ENCODE data around the gene MNX1. TPM values are rescaled to one million over a fixed set of nuclear protein-coding genes. Genes with fewer than 3 reads are reported as not detected.

The MNX1 gene
- total and polyA plus RNA-seq, 10 of the 15 experiments (the other 5 are each of a cell fraction or from before 2014, with no cell fraction given): 0.22 to 2.7 (median 1.3) TPM; not detected in 1

DNA sequence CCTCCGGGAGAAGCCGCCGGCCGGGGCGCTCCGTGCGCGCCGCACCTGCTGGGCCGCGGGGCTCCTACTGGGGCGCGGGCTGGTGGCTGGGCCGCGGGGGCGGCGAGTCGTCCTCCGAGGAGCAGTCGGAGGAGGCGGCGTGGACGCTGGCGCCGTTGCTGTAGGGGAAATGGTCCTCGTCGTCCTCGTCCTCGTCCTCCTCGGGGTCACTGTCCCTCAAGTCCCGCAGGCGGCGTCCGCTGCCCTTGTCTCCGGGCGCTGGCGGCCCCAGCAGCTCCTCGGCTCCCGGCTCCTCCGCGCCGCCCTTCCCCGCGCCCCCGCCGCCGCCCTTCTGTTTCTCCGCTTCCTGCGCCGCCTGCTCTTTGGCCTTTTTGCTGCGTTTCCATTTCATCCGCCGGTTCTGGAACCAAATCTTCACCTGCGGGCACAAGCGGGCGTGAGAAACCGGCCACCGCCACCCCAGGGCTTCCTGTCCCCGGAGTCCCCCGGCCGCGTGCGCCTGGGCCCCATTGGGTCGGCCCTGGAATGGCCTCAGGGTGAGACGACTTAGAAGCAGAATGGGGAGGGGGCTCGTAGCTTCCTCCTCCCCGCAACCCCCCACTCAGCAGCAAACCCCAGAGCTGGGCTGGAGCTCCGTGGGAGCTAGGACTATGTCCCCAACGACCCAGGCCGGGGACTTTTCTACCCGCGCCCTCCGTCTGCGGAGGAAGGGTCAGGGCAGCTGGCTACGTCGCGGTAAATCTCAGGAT, 4.8 kb downstream of the MNX1 start:
- no peak for TF ChIP-seq MEF2B (IDR thresholded peaks at IDR 0.05; ENCODE audit: partially characterized antibody, poor library complexity, severe bottlenecking)
- TF ChIP-seq ESRRA (IDR thresholded peaks at IDR 0.05; ENCODE audit: low read length): no peak
- TF ChIP-seq, protein P1, sequence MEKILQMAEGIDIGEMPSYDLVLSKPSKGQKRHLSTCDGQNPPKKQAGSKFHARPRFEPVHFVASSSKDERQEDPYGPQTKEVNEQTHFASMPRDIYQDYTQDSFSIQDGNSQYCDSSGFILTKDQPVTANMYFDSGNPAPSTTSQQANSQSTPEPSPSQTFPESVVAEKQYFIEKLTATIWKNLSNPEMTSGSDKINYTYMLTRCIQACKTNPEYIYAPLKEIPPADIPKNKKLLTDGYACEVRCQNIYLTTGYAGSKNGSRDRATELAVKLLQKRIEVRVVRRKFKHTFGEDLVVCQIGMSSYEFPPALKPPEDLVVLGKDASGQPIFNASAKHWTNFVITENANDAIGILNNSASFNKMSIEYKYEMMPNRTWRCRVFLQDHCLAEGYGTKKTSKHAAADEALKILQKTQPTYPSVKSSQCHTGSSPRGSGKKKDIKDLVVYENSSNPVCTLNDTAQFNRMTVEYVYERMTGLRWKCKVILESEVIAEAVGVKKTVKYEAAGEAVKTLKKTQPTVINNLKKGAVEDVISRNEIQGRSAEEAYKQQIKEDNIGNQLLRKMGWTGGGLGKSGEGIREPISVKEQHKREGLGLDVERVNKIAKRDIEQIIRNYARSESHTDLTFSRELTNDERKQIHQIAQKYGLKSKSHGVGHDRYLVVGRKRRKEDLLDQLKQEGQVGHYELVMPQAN (conservative IDR thresholded peaks at IDR 0.05): no peak
- no peak for TF ChIP-seq TCF12 (IDR thresholded peaks at IDR 0.05; ENCODE audit: low read depth, low read length)
- TF ChIP-seq HDAC2 (IDR thresholded peaks at IDR 0.05): no peak
- TF ChIP-seq GATAD2B (conservative IDR thresholded peaks at IDR 0.05; ENCODE audit: low read depth): no peak
- TF ChIP-seq, protein P2, sequence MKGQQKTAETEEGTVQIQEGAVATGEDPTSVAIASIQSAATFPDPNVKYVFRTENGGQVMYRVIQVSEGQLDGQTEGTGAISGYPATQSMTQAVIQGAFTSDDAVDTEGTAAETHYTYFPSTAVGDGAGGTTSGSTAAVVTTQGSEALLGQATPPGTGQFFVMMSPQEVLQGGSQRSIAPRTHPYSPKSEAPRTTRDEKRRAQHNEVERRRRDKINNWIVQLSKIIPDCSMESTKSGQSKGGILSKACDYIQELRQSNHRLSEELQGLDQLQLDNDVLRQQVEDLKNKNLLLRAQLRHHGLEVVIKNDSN (IDR thresholded peaks at IDR 0.05; ENCODE audit: borderline replicate concordance, extremely low read length, insufficient read depth, low read depth, low read length): no peak
- TF ChIP-seq RFX5 (IDR thresholded peaks at IDR 0.05; ENCODE audit: low read depth, low read length): no peak
- TF ChIP-seq CHD4 (IDR thresholded peaks at IDR 0.05): no peak
- TF ChIP-seq, protein P3, sequence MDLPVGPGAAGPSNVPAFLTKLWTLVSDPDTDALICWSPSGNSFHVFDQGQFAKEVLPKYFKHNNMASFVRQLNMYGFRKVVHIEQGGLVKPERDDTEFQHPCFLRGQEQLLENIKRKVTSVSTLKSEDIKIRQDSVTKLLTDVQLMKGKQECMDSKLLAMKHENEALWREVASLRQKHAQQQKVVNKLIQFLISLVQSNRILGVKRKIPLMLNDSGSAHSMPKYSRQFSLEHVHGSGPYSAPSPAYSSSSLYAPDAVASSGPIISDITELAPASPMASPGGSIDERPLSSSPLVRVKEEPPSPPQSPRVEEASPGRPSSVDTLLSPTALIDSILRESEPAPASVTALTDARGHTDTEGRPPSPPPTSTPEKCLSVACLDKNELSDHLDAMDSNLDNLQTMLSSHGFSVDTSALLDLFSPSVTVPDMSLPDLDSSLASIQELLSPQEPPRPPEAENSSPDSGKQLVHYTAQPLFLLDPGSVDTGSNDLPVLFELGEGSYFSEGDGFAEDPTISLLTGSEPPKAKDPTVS (IDR thresholded peaks at IDR 0.05; ENCODE audit: low read depth, low read length): no peak
- no peak for TF ChIP-seq POLR2AphosphoS2 (IDR thresholded peaks at IDR 0.05; ENCODE audit: low read depth, low read length)
- TF ChIP-seq NFIC (IDR thresholded peaks at IDR 0.05; ENCODE audit: low read depth, low read length): no peak
- no peak for TF ChIP-seq TAF1 (IDR thresholded peaks at IDR 0.05; ENCODE audit: borderline replicate concordance, low read depth, low read length)
- TF ChIP-seq, protein P4, sequence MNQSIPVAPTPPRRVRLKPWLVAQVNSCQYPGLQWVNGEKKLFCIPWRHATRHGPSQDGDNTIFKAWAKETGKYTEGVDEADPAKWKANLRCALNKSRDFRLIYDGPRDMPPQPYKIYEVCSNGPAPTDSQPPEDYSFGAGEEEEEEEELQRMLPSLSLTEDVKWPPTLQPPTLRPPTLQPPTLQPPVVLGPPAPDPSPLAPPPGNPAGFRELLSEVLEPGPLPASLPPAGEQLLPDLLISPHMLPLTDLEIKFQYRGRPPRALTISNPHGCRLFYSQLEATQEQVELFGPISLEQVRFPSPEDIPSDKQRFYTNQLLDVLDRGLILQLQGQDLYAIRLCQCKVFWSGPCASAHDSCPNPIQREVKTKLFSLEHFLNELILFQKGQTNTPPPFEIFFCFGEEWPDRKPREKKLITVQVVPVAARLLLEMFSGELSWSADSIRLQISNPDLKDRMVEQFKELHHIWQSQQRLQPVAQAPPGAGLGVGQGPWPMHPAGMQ (IDR thresholded peaks at IDR 0.05; ENCODE audit: borderline replicate concordance): no peak
- TF ChIP-seq RUNX3 (IDR thresholded peaks at IDR 0.05; ENCODE audit: low read length): no peak
- TF ChIP-seq NRF1 (conservative IDR thresholded peaks at IDR 0.05; ENCODE audit: low read depth, low read length): no peak
- no peak for TF ChIP-seq ZSCAN29 (IDR thresholded peaks at IDR 0.05)
- no peak for TF ChIP-seq SP1 (IDR thresholded peaks at IDR 0.05; ENCODE audit: low read depth, low read length)
- no peak for TF ChIP-seq IKZF1 (conservative IDR thresholded peaks at IDR 0.05)
- H3K27me3 ChIP-seq (replicated peaks in 1 of 2; ENCODE audit: control insufficient read depth in 2 of 2, insufficient read depth in 2 of 2, low read length in 1 of 2): peaks cover 0 to 35% of the 10 kb centered on the region in 2 experiments; a peak in 3 of 4 replicates
- no peak overlapping the region for H3K4me3 ChIP-seq
- in situ Hi-C loops (cut with MboI): no loop called here
- no peak for ATAC-seq
- no peaks in the 10 kb centered on the region for H3K4me1 ChIP-seq (ENCODE audit: control insufficient read depth, insufficient read depth, low read length)
- POLR2A ChIA-PET: no interaction called here
- CTCF ChIA-PET: no interaction called here
- SMC1A ChIA-PET (ENCODE audit: uncharacterized antibody, unreplicated experiment): no interaction called here
- intact Hi-C loops (cut with micrococcal nuclease; ENCODE audit: unreplicated experiment): no loop called here
- BruUV-seq (replicated peaks): no TSS peak
- no peak overlapping the region for H3K27ac ChIP-seq (ENCODE audit: control insufficient read depth, insufficient read depth)
- no peak overlapping the region for H3K9ac ChIP-seq (ENCODE audit: control insufficient read depth, insufficient read depth, low read length)
- no peak overlapping the region for H3K4me2 ChIP-seq (ENCODE audit: control insufficient read depth, insufficient read depth)
- RAD21 ChIA-PET (ENCODE audit: unreplicated experiment): no interaction called here
- H3K36me3 ChIP-seq (ENCODE audit: control insufficient read depth in 2 of 2, insufficient read depth in 2 of 2, low read length in 1 of 2): no peaks in the 10 kb centered on the region; a peak in 1 of 4 replicates
- no peak for DNase-seq (ENCODE audit: low read depth, low spot score)
- no peaks in the 10 kb centered on the region for H4K20me1 ChIP-seq (ENCODE audit: control insufficient read depth, insufficient read depth)
- no peaks in the 10 kb centered on the region; the same call in 2 of the 3 replicates for H3K9me3 ChIP-seq (replicated peaks; ENCODE audit: control insufficient read depth, insufficient read depth, low read length)
- no peaks in the 10 kb centered on the region for H3K79me2 ChIP-seq (ENCODE audit: control insufficient read depth, insufficient read depth, low read length)
- no peak for FAIRE-seq
- H2AFZ ChIP-seq (ENCODE audit: control insufficient read depth, low read depth, low read length): no peak overlapping the region
- 25% methylated on average over 32 of the region's 77 CpGs for WGBS (ENCODE audit: insufficient coverage, insufficient replicate concordance, low lambda C conversion rate, missing lambda C conversion rate)
